NCI-H446 (cell line): Measurements from ENCODE around the gene RNF123.

Experiments used
- DNase-seq, 2 experiments: peaks; one replicate each; lab custom pipeline; 2025; lab: John Stamatoyannopoulos, UW

The RNF123 gene

GRCh38 chr3:49750056-49750455 is 60.7 kb downstream of the RNF123 start:
- no peak for DNase-seq

GRCh38 chr3:49751501-49751900 is 62.1 kb downstream of the RNF123 start:
- DNase-seq, result no peak

GRCh38 chr3:49754536-49754935 is 65.2 kb downstream of the RNF123 start:
- DNase-seq, result no peak

- no peak for DNase-seq
Observed at GRCh38 chr3:49756036-49756435, 66.7 kb downstream of the RNF123 start.

DNA sequence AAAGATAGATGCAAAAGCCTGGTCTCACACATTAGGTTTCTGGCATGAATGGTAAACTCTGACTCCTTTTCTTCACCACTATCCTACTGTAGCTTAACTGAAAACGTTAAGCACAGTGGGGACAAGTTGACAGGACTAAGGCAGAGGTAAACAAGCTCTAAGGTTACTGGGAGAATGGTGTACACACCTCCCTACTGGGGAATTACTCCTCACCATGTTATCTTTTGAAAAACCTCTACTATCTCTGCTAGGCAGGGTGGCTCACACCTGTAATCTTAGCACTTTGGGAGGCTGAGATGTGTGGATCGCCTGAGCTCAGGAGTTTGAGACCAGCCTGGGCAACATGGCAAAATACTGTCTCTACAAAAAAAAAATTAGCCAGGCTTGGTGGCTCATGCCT is 67.8 kb downstream of the RNF123 start:
- no peak for DNase-seq

- no peak for DNase-seq
Observed at GRCh38 chr3:49759226-49759625, 69.9 kb downstream of the RNF123 start.

DNA sequence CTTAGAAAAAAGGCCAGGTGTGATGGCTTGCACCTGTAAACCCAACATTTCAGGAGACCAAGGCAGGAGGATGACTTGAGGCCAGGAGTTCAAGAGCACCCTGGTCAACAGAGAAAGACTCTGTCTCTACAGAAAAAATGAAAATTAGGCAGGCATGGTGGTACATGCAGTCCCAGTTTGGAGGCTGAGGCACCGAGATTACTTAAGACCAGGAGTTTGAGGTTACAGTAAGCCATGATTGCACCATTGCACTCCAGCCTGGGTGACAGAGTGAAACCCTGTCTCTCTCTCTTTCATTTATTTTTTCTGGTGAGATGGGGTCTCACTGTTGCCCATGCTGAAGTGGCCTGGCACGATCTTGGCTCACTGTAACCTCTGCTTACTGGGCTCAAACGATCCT is 72.3 kb downstream of the RNF123 start:
- DNase-seq, result no peak

DNA sequence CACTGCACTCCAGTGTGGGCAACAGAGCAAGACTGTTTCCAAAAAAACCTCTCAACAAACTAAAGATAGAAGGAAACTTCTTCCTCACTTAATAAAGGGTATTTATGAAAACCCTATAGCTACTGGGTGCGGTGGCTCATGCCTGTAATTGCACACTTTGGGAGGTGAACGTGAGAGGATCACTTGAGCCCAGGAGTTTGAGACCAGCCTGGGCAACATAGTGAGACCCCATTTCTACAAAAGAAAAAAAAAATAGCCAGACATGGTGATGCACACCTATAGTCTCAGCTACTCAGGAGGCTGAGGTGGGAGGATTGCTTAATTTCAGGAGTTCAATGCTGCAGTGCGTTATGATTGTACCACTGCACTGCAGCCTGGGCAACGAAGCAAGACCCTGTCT is 74.6 kb downstream of the RNF123 start:
- DNase-seq, result no peak

- no peak for DNase-seq
Observed at GRCh38 chr3:49769286-49769915, 80.0 kb downstream of the RNF123 start.

- no peak for DNase-seq
Observed at GRCh38 chr3:49769926-49770325, 80.6 kb downstream of the RNF123 start.
